GM21390 (cell line): ENCODE results near the gene ITGA3.
"Not testable (repeated sequence)": the region's sequence is repeated elsewhere in the genome, so short reads cannot be mapped to it uniquely, and the experiment has no call there.

ENCODE experiments used
- ATAC-seq: cut with Tn5 transposase; IDR thresholded peaks from one replicate; pipeline ENCODE4 v1.9.1; 2021; ENCODE audit not compliant: unreplicated experiment

The ITGA3 gene

GRCh38 chr17:50051082-50051576 is 4.8 kb upstream of the ITGA3 start:
- no peak for ATAC-seq

- no peak for ATAC-seq
Measured at GRCh38 chr17:50051606-50052005, 4.3 kb upstream of the ITGA3 start.

GRCh38 chr17:50052241-50052796 is 3.6 kb upstream of the ITGA3 start:
- ATAC-seq: no peak

- no peak for ATAC-seq
Measured at GRCh38 chr17:50052822-50053653, 2.9 kb upstream of the ITGA3 start.

- no peak for ATAC-seq
Measured at GRCh38 chr17:50053654-50053960, 2.3 kb upstream of the ITGA3 start.

GRCh38 chr17:50055055-50055425 is 870 bp upstream of the ITGA3 start:
- no peak for ATAC-seq

- ATAC-seq: no peak
Measured at GRCh38 chr17:50056217-50056960, 479 bp downstream of the ITGA3 start.

GRCh38 chr17:50056961-50057330 is 1.0 kb downstream of the ITGA3 start:
- ATAC-seq: no peak

GRCh38 chr17:50057521-50057991 is 1.6 kb downstream of the ITGA3 start:
- no peak for ATAC-seq

- no peak for ATAC-seq
Measured at GRCh38 chr17:50058296-50058953, 2.5 kb downstream of the ITGA3 start.

- ATAC-seq: no peak
Measured at GRCh38 chr17:50059256-50059655, 3.3 kb downstream of the ITGA3 start.

- ATAC-seq: no peak
Measured at GRCh38 chr17:50059759-50060273, 3.9 kb downstream of the ITGA3 start.

GRCh38 chr17:50060951-50061712 is 5.2 kb downstream of the ITGA3 start:
- ATAC-seq: no peak

- ATAC-seq: not testable (repeated sequence)
Measured at GRCh38 chr17:50061713-50062045, 5.8 kb downstream of the ITGA3 start.

GRCh38 chr17:50062293-50063243 is 6.7 kb downstream of the ITGA3 start:
- ATAC-seq: no peak

- no peak for ATAC-seq
Measured at GRCh38 chr17:50063561-50064252, 7.8 kb downstream of the ITGA3 start.

- no peak for ATAC-seq
Measured at GRCh38 chr17:50064253-50065001, 8.5 kb downstream of the ITGA3 start.

GRCh38 chr17:50065056-50065455 is 9.1 kb downstream of the ITGA3 start:
- ATAC-seq: no peak
